VCaP (cell line): ENCODE measurements around the gene TMC6.
"Not testable (repeated sequence)": the region's sequence is repeated elsewhere in the genome, so short reads cannot be mapped to it uniquely, and the experiment has no call there.

Source experiments
- H3K27ac ChIP-seq: fragments of 450-650 bp; 2 replicates; pipeline ENCODE4 v1.5.1; 2017
- CTCF ChIP-seq: fragments of 450-650 bp; conservative IDR thresholded peaks from 2 replicates; pipeline ENCODE4 v1.5.1; 2017; ENCODE audit warnings: mild to moderate bottlenecking, moderate library complexity

TMC6 gene

GRCh38 chr17:78081551-78081950 is 47.0 kb downstream of the TMC6 start:
- no peak overlapping the region for H3K27ac ChIP-seq
- no peak for TF ChIP-seq CTCF

DNA sequence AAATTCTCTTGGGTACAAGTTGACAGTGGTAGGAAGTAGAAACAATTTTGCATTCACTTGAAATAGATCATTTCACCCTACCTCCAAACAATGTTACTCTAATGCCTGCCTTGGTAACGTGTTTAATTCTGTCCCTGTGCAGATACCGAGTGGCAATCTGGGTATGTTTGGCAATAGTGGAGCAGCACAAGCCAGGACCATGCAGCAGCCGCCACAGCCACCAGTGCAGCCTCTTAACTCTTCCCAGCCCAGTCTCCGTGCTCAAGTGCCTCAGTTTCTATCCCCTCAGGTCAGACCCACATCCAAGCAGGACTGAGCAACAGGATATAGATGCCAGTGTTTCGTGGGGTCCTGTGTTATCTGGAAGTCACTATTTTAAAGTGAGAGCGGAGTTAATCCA is 49.3 kb downstream of the TMC6 start:
- no peak for TF ChIP-seq CTCF
- no peak overlapping the region for H3K27ac ChIP-seq

- TF ChIP-seq CTCF: no peak
- H3K27ac ChIP-seq: no peak overlapping the region
Measured at GRCh38 chr17:78075545-78075944, 53.0 kb downstream of the TMC6 start.

- H3K27ac ChIP-seq: no peak overlapping the region
Measured at GRCh38 chr17:78075011-78075410, 53.5 kb downstream of the TMC6 start.

GRCh38 chr17:78072961-78073360 is 55.6 kb downstream of the TMC6 start:
- H3K27ac ChIP-seq: no peak overlapping the region
- TF ChIP-seq CTCF: no peak

More at GRCh38 chr17:78075011-78075410, 53.5 kb downstream of the TMC6 start:
- no peak for TF ChIP-seq CTCF

GRCh38 chr17:78069695-78070094 is 58.9 kb downstream of the TMC6 start:
- no peak for TF ChIP-seq CTCF

DNA sequence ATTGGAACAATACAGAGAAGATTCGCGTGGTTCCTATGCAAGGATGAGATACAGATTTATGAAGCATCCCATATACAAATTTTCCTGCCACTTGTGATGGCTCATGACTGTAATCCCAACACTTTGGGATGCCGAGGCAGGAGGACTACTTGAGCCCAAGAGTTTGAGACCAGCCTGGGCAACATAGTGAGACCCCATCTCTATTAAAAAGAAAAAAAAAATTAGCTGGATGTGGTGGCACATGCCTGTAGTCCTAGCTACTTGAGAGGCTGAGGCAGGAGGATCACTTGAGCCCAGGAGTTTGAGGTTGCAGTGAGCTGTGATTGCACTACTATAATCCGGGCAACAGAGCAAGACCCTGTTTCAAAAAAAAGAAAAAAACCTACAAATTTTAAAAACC is 61.6 kb downstream of the TMC6 start:
- not testable (repeated sequence) for H3K27ac ChIP-seq

More at GRCh38 chr17:78069695-78070094, 58.9 kb downstream of the TMC6 start:
- no peak overlapping the region for H3K27ac ChIP-seq

DNA sequence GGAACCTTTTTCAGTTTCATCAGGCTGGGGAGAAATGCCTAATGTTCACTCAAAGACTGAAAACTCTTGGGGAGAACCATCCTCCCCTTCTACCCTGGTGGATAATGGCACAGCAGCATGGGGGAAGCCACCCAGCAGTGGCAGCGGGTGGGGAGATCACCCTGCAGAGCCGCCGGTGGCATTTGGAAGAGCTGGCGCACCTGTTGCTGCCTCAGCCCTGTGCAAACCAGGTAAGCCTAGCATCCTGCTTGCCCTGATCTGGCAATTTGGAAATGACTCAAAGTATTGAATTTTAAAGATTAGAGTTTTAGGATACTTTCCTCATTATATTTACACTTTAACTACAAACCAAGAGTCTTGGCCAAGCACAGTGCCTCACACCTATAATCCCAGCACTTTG is 63.8 kb downstream of the TMC6 start:
- no peak for TF ChIP-seq CTCF
- no peak overlapping the region for H3K27ac ChIP-seq
